ENCODE data around the gene PLCH2.

Gene PLCH2

DNA sequence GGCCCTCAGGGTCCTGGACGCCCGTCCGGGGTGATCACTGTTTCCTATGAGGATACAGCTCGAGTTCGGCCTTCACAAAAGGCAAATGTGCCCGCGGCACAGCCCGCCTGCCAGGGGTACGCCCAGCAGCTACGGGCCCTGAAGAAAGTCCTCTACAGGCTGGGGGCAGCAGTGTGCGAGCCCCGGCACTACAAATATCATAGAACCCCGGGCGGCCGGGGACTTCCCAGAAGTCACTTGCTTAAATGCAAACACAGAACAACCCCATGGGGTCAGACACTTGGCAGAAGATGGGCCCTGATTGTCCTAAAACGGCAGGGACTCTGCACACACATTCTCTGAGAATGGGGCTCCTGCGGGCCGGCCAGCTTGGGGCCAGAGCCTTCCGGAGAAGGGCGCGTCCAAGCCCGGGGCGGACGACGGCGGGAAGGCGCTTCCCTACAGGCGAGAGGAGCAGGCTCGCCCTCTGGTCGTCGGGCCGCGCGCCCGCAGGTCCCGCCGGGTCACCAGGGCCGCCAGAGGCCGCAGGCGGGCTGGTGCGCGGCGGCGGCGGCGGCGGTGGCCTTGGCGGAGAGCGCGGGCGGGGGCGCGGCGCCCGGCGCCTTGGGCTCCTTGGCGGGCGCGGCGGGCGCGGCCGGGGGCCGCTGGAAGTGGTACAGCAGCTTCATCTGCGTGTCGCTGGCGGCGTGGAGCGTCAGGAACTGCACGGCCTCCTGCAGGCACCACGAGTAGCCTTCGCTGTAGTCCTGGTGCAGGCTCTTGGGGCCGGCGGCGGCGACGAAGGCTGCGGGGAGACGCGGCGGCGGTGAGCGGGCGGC lies 53.1 kb downstream of the PLCH2 start:
- DNase-seq (ENCODE audit: low spot score), result no peak

DNA sequence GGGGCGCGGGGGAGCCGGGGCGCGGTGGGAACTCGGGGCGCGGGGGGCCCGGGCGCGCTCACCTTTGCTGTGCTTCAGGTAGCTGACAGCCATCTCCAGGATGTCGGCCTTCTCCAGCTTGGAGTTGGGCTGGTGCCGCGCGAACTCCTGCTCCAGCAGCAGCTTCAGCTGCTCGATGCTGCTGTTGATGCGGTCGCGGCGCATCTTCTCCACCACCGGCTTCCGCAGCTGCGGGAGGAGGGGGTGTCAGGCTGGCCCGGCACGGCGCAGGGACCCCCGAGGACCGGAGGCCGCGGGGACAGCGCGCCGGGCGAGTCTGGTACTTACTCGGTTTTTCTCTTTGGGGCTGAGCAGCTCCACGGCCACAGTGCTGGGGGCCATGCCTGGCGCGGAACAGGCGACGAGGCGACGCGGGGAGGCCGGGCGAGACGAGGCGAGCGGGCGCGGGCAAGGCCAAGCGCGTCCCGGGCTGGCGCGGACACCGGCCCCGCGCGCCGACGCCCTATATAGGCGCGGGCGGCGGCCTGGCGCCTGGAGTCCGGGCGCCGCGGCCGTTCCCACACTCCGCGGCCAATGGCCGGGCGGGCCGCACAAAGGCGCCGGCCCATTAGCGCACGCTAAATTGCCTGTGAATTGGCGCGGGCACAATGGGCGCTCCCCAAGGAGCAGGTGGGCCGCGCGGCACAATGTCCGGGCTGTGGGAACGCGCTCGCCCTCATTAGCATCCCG lies 53.9 kb downstream of the PLCH2 start, which contains the start of gene HES5:
Gene HES5 (minus strand): TSS at position 480 of the 729 bp plus-strand sequence. CDS start 99 bp downstream, at position 381.
- no peak for DNase-seq (ENCODE audit: low spot score)

DNA sequence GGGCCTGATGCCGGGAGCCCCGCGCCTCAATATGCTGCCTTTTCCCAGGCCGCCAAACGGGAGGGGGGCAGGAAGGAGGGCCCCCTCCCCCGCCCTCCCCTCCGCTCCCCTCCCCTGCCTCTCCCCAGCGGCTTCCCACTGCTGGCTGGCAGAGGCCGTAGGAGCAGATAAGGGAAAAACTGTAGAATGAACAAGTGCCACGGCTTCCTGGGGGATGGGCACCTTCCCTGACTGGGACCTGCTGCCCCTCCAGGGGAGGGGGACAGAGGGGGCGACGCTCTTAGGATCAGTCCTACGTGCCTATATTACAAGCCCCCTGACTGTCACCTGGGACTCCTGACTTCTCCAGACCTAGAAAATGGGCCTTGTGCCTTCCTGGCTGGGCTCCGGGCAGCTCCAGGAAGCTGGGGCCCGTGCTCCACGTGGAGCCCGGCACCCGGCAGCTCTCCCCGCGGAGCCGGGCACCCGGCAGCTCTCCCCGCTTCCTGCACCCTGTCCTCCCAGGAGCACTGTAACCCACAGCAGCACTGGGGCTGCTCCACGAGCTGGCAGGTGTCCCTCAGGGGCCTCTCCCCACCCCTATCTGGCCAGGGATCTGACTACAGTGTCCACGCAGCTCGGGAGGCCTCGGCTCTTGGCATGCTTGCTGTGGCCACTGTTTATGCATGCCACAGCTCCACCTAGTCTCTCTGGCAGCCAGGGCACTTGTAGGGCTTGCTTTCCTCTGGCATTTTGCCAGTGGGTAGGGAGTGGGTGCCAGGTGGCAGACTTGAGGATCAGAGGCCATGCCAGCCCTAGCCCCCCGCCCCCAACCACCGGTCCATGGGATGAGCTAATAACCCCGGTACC lies 54.6 kb downstream of the PLCH2 start:
- DNase-seq (ENCODE audit: low spot score), result no peak

DNA sequence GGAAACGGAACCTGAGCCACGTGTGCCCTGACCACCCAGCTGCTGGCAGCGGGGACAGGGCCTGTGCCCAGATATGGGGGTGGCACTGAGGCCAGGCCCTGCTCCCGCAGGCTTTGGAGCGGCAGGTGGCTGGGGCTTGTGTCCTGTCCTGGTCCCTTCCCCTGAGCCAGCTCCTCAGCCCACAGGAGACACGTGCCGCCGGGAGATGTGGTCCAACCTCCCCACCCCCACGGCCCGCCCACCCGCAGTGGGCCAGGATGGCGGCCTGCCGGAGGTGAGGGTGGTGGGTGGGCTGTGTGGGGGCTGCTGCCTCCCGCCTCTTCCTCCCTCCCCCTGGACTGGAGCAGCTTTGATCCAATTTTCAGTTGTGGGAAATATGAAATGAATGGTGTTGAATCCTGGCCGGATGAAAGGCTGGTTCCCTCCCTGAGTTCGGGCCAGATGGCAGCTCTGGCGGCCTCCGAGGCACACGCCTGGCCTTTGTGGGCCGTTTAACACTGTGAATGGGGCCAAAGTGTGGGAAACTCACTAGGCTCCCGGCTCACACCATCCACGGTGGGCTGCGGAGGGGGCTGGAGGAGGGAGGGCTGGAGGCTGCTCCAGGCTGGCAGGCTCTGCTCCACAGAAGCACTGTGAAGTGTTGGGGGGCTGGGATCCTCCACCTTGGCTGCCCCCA lies 56.5 kb downstream of the PLCH2 start:
- no peak for DNase-seq (ENCODE audit: low spot score)

DNA sequence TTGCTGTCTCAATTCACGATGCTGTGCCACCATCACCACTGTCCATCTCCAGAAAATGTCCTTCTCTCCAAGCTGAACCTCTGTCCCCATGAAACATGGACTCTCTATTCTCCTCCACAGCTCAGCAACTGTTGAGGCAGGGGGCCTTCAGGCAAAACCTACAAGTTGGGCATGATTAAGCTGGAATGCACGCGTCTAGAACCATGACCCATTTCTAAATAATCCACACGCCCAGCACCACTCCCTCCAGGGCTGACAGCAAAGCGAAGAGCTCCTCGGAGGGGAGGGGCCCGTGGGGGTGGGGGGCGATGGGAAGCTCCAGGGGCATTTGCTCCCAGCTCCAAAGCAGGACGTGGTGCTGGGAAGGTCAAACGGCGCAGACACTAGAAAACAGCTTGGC lies 57.3 kb downstream of the PLCH2 start:
- DNase-seq (ENCODE audit: low spot score), result no peak

DNA sequence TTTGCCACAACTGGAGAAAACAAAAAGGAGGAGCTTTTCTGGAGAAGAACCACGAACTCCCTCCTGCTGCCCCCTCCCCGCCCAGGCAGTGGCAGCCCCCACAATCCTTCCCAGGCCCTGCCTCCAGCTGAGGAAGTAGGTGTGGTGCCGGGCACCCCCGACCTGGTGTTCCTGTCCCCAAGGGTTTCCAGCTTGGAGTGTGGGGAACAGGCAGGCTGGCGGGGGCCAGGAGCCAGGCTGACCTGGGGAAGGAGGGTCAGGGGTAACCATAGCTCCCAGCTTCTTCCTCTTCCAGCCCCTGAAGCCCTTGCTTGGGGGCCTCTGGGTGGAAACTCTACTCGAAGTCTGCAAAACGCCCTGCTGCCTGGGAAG lies 58.2 kb downstream of the PLCH2 start:
- DNase-seq (ENCODE audit: low spot score), result no peak

DNA sequence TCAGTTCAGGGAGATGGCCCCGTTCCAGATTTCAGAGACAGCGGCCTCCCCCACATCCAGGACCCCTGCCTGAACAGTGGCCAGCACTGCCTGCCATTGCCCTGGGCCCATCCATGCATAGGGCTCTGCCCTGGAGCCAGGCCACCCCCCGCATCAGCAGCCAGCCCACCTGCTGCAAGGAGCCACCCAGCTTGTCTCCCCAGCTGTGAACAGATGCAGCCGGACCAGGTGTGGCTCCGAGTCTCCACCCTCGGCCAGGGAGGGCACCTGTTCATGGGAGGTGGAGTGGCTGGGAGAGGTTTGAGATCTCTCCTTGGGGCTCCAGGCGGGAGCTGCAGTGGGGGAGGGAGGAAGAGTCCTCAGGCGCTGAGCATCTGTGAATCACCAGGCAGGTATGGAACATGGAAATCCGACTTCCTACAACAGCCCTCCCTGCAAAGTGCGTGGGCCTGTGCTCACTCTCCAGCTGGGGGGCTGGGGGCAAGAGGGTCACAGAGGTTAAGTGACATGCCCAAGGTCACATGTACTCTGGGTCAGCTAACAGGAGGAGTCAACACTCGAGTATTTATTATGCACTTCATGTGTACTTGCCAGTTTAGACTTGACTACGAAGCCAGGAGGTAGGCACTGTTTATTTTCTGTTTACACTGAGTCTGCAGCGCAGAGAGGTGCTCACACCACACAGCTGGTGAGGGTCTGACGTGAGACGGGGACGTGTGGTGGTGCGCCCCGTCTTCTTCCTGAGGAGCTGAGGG lies 58.8 kb downstream of the PLCH2 start:
- no peak for DNase-seq (ENCODE audit: low spot score)

DNA sequence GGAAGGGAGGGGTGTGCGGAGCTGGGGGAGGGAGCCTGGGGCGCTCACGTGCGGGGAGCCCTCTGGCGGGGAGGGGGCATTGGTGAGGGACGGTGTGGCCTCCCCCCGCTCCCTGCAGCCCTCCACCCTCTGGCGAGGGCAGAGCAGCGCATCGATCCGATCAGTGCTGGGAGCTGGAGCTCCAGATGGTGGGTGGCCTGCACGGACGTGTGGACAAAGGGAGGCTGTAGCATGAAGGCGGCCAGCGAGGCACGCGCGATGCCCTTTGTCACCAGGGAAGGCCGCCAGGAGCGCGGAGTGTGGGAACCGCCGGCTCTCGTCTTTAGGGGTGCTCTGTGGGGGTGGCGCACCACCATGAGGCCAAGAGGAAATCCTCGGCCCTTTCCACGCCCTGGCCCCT lies 59.4 kb downstream of the PLCH2 start:
- no peak for DNase-seq (ENCODE audit: low spot score)

DNA sequence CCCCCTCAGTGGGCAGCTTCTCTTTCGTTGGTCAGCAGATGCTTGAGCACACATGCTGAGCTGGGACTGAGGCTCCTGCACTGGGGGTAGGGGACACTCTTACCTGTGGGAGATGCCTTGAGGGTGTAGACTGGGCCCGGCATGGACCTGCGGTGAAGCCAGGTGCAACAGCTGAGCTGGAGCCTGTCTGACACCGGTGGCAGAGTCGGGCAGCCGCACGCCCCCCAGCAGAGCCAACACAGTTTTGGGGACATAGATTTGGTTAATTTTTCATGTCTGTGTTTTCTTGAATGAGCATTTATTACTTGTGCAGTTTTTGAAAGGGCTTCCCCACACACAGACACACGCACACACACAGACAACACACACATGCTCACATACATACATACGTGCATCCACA lies 59.9 kb downstream of the PLCH2 start:
- no peak for DNase-seq (ENCODE audit: low spot score)

DNA sequence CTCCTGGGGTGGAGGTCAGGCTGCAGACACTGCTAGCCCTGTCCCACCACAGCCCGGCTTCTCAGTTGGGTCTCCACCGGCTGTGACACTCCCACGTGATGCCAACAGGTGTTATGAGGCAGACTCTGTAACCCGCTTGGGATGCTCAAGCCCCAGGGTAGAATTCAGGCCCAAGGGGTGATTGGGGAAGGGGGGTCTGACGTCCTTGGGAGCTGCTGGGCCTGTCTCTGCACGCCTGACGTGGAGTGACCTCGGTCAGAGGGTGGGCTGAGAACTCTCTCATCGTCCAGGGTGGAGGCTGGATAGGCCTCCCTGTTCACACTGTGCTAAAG lies 61.7 kb downstream of the PLCH2 start:
- DNase-seq (ENCODE audit: low spot score), result no peak

DNA sequence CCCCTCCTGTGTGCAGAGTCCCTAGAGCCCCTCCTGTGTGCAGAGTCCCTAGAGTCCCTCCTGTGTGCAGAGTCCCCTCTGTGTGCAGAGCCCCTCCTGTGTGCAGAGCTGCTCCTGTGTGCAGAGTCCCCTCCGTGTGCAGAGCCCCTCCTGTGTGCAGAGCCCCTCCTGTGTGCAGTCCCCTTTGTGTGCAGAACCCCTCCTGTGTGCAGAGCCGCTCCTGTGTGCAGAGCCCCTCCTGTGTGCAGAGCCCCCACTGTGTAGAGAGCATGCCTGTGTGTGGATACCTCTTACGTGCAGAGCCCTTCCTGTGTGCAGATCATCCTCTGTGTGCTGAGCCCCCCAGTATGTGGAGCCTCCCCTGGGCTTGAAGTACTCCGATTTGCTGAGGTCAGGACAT lies 62.3 kb downstream of the PLCH2 start:
- no peak for DNase-seq (ENCODE audit: low spot score)

DNA sequence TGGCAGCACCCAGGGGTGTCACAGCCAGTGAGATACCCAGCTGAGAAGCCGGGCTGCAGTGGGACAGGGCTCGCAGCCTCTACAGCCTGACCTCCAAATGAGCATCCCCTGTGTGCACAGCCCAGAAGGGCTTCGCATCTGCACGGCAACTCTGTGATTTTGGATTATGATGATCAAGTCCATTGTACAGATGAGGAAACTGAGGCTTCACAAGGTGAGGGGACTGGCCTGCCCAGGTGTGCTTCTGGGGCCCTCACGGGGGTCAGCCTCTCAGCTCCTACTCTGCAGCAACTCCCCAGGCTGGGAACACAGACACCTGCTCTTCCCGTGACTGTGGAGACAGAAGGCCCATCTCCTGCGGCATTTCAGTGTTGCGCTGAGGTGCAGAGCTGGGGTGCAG lies 62.8 kb downstream of the PLCH2 start:
- no peak for DNase-seq (ENCODE audit: low spot score)

DNA sequence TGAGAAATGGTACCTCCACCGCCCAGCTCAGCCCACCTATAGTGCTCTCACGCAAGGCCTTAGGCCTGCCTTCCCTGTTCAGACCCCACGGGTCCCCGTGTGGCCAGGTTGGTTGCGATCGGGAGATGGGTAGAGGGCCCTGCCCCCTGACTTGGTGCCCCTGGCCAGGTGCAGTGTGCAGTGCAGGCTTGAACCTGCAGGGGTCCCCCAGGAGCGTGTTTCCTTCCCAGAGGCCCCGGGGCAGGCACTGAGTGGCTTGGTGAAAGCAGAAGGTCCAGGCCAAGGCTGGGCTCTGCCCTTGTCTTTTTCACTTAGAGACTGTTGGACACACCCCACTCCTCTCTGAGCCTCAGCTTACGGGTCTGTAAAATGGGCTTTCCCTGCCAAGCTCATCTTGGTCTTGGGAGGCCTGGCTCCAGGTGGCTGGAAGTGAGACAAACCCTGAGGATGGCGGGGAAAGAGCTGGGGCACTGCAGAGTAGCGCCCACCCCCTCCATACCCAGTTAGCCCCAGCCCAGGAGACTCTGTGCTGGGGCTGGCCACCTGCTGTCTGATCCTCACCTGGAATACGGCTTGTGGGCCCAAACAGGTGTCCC lies 63.3 kb downstream of the PLCH2 start:
- DNase-seq (ENCODE audit: low spot score), result no peak

DNA sequence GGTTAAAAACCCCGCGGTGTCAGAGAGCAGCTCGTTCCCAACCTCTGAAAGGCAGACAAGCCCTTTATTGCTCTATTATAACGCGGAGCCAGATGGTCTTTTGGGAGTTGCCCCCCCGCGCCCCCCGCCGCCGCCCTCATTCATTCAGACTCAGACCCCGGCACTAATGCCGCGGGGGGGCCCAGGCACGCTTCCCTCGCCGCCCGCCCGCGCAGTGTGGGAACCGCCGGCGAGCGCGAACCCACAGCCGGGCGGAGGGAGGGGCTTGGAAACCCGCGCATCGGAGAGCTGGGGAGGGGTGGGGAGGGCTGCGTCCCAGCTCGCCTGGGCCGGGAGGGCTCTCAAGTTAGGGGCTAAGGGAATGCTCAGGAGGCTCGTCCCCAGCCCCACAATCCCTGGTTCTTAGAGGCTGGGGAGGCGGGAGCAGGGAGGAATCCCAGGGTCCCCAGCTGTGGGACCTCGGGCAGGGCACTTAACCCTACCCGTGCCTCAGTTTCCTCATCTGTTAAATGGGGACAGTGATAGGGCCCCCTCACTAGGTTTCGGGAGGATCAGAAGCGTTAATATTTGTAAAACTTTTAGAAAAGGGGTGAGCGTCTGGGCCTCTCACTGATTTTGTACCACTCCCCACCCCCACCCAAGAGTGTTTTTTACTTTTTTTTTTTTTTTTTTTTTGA lies 64.9 kb downstream of the PLCH2 start:
- no peak for DNase-seq (ENCODE audit: low spot score)

DNA sequence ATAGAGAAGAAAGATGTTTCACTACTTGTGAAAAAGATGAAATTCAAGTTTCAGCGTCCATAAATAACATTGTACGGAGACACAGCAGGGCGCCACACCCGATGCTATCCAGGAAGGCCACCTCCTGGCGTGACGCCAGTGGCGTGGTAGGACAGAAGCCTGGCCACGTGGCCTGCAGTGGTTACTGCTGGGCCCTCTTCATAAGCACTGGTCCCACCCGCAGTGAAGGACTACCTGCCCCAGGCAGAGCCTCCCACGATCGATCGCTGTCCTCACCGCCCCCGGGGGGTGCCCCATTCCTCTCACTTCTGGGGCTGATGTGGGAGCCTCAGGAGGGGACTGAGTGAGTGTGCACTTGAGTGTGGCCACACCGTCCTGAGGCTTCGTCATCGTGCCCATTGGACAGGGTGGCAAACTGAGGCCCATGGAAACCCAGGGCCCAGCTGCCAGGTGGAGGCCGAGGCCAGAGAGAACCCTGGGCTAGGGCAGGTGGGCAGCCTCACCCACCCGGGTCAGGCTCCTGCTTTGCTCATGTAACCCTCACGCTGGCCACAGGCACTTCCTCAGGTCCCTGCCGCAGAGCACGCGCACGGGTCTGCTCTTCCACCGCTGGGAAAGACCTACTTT lies 65.6 kb downstream of the PLCH2 start:
- no peak for DNase-seq (ENCODE audit: low spot score)

DNA sequence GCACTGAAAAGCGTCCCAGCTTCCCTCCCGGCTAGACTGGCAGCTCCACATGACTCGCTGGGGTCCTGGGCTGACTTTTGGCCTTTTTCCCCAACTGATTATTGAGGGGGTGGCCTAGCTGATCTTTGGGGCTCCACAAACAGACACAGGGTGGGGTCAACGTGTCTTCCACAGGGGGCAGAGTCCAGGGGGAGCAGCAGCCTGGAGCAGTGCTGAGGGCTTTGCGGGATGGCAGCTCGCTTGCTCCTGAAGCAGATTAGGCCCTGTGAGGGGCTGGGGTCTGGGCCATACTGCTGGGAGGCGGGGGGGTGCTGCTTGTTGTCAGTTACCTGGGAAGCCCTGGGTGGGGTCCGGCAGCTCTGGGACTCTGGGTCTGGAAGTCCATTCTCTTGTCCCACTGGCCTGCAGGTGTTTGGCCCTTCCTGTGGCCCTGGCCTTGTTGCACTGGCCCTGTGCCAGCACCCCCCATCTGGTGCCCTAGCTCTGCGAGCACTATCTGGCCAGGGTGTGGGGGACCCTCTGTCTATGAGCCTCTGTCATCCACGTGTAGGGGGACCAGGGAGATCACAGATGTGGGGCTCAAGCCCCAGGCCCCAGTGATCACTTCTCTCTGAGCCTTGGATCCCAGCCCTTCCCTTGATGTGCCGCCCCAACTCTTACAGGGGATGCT lies 66.3 kb downstream of the PLCH2 start:
- DNase-seq (ENCODE audit: low spot score), result no peak

DNA sequence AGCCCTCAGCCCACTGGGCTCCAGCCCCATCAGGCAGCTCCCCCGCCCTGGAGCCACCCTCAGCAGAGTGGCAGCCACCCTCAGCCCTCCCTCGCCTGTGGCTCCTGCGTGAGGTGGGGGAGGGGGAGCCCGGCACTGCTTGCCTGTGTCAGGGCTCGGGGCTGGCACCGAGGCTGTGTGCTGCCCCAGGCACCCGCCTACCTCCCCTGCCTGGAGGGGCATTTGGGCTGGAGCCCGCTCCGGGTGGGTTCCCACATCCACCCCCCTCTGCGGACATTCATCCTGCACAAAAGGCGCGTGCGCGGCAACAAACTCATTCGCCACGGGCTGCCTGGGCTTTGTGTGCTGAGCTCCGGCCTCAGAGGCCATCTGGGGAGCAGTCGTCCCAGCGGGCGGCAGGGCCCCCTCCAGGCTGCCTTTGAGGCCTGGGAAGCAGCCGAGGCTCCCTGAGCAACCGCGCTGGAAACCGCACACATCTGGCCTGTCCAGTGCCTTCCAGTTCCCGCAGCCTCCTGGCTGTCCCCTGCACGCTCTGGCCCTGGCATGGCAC lies 67.5 kb downstream of the PLCH2 start:
- peak; percentile 38 for DNase-seq (ENCODE audit: low spot score)

DNA sequence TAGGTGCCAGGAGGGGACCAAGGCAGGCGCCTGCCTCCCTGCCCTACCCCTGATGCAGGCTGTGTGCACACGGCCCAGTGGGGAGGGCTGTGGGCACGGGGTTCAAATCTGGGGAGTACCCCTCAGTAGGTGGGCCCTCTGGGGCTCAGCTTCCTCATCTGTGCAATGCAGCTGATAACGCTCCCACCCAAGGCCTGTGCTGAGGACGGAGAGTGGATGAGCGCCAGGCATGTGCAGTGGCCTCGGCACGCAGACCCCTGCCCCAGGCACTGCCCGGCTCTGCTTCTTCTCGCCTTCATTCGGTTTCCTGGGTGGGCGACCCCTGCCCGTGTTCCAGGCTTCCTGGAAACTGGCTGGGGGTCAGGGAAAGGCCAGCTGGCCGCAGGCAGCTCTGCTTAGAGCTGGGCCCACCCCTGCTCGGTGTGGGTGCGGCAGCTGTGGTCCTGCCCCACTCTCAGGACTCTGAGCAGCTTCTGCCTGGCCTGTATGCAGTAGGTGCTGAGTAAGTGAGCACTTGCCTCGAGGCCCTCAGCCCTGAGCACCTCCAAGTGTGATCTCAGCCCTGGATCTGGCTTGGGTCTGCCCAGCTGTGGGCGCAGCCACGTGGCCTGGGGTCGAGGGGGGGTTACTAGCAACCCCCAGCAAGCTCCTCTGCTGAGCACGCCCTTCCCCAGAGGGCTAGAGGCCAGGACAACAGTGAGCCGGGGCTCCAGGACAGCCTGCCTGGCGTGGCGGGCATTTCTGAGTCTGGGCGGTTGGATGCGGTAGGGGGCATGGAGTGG lies 68.2 kb downstream of the PLCH2 start:
- DNase-seq (ENCODE audit: low spot score), result no peak
